ENCODE data around the gene FBXO28. TPM values are rescaled to one million over a fixed set of nuclear protein-coding genes. Genes with fewer than 3 reads are reported as not detected.
A peak's percentile ranks its signal among the peaks of the same experiment; 100 is the strongest.

Gene FBXO28
- total and polyA plus RNA-seq, 2 donors (not counting 3 experiments of a cell fraction or from before 2014, with no cell fraction given) = 8.9 to 32.6 TPM

DNA sequence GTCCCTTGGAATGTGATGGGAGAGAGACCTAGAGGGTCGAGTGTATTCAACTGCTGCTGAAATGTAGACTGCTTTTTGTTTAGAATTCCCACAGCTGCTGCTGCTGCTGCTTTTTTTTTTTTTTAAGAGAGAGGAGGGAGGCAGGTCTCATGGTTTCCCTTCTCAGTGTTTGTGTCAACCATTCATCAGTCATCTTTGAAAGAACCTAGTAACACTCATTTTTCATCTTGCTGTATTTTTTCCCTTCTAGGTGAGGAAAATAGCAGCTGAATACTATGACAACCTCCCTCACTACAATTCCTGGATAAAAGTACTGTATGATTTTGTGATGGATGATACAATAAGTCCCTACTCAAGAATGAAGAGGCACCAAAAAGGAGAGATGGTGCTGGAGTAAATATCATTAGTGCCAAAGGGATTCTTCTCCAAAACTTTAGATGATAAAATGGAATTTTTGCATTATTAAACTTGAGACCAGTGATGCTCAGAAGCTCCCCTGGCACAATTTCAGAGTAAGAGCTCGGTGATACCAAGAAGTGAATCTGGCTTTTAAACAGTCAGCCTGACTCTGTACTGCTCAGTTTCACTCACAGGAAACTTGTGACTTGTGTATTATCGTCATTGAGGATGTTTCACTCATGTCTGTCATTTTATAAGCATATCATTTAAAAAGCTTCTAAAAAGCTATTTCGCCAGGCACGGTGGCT, 78.3 kb downstream of the FBXO28 start:
- BruUV-seq (replicated peaks) = TSS peak; percentile 32
- CTCF ChIA-PET = interaction anchor here (0.7 to 1.4 kb wide), 3 partner anchors 9 to 64 kb away, joined by 3 to 4 read pairs (median 3); partner anchors contain the start of gene DEGS1
- FAIRE-seq = no peak

More for the DNA sequence above, 78.3 kb downstream of the FBXO28 start:
- Histone ChIP-seq H3K27me3 (ENCODE audit: control insufficient read depth in 2 of 2, insufficient read depth in 2 of 2, low read length in 2 of 2) (no peaks in the 10 kb centered on the region), H3K9ac (replicated peaks; ENCODE audit: extremely low read depth, insufficient read depth, low read length) (no peak overlapping the region), H3K4me2 (ENCODE audit: insufficient read depth, low read length) (no peak overlapping the region), H3K27ac (ENCODE audit: insufficient read depth, low read depth, low read length) (no peak overlapping the region), H4K20me1 (replicated peaks; ENCODE audit: control insufficient read depth, extremely low read depth, insufficient read depth, low read length) (no peaks in the 10 kb centered on the region), H3K4me1 (ENCODE audit: control insufficient read depth, extremely low read depth, insufficient read depth, low read length) (no peaks in the 10 kb centered on the region), H3K4me3 (replicated peaks in 1 of 3; ENCODE audit: insufficient read depth in 1 of 3, low read depth in 1 of 3, low read length in 3 of 3) (no peak overlapping the region), H3K9me1 (replicated peaks; ENCODE audit: control insufficient read depth, extremely low read depth, insufficient read depth, low read length) (no peaks in the 10 kb centered on the region), H3K9me3 (replicated peaks; ENCODE audit: control insufficient read depth, insufficient read depth, low read length) (no peaks in the 10 kb centered on the region), H3K79me2 (ENCODE audit: control insufficient read depth, insufficient read depth, low read length) (peaks cover 37% of the 10 kb centered on the region), H2AFZ (ENCODE audit: low read depth, low read length) (no peak overlapping the region), H3K36me3 (ENCODE audit: control insufficient read depth in 2 of 2, extremely low read depth in 1 of 2, insufficient read depth in 2 of 2, low read length in 2 of 2) (peaks cover 2 to 7% of the 10 kb centered on the region in 2 experiments)
- no peak for DNase-seq (ENCODE audit: low read depth, low spot score)
- POLR2A ChIA-PET = no interaction called here
- dilution Hi-C loops (cut with MboI; ENCODE audit: extremely low pct_ligation_motif_present, low sequenced_read_pairs) = no loop called here
- TF ChIP-seq EZH2 (IDR thresholded peaks at IDR 0.05; ENCODE audit: borderline replicate concordance, low read depth, low read length, severe bottlenecking) = no peak
- TF ChIP-seq MYC (IDR thresholded peaks at IDR 0.05; ENCODE audit: low read depth, low read length) = no peak
- TF ChIP-seq, protein P1, sequence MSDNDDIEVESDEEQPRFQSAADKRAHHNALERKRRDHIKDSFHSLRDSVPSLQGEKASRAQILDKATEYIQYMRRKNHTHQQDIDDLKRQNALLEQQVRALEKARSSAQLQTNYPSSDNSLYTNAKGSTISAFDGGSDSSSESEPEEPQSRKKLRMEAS (IDR thresholded peaks at IDR 0.05; ENCODE audit: insufficient read depth, insufficient read length) = no peak
- no peak for TF ChIP-seq POLR2A (IDR thresholded peaks at IDR 0.05; ENCODE audit: low read depth, low read length)
- TF ChIP-seq, protein P2, sequence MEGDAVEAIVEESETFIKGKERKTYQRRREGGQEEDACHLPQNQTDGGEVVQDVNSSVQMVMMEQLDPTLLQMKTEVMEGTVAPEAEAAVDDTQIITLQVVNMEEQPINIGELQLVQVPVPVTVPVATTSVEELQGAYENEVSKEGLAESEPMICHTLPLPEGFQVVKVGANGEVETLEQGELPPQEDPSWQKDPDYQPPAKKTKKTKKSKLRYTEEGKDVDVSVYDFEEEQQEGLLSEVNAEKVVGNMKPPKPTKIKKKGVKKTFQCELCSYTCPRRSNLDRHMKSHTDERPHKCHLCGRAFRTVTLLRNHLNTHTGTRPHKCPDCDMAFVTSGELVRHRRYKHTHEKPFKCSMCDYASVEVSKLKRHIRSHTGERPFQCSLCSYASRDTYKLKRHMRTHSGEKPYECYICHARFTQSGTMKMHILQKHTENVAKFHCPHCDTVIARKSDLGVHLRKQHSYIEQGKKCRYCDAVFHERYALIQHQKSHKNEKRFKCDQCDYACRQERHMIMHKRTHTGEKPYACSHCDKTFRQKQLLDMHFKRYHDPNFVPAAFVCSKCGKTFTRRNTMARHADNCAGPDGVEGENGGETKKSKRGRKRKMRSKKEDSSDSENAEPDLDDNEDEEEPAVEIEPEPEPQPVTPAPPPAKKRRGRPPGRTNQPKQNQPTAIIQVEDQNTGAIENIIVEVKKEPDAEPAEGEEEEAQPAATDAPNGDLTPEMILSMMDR (IDR thresholded peaks at IDR 0.05; ENCODE audit: extremely low read depth in 1 of 2, insufficient read depth in 1 of 2, low read depth in 1 of 2, low read length in 2 of 2) = no peak
- TF ChIP-seq FOS (IDR thresholded peaks at IDR 0.05; ENCODE audit: borderline replicate concordance, insufficient read depth, low read length) = no peak
- no peak for TF ChIP-seq GATA2 (IDR thresholded peaks at IDR 0.05; ENCODE audit: insufficient read depth, insufficient read length, low read depth, low read length)
- TF ChIP-seq JUN (IDR thresholded peaks at IDR 0.05; ENCODE audit: borderline replicate concordance, insufficient read depth, insufficient read length, low read depth) = no peak
- TF ChIP-seq POLR2AphosphoS5 (IDR thresholded peaks at IDR 0.05; ENCODE audit: insufficient read depth, low read depth, low read length) = no peak
- intact Hi-C loops (cut with micrococcal nuclease) = no loop called here

Data from endothelial cell of umbilical vein (primary cell).